ENCODE measurements around the gene SH3PXD2A.
"Not testable (repeated sequence)": the region's sequence is repeated elsewhere in the genome, so short reads cannot be mapped to it uniquely, and the experiment has no call there.

The SH3PXD2A gene

GRCh38 chr10:103733045-103733419 is 122.3 kb downstream of the SH3PXD2A start:
- H3K4me3 ChIP-seq (ENCODE audit: low read depth, low read length) = no peak overlapping the region

DNA sequence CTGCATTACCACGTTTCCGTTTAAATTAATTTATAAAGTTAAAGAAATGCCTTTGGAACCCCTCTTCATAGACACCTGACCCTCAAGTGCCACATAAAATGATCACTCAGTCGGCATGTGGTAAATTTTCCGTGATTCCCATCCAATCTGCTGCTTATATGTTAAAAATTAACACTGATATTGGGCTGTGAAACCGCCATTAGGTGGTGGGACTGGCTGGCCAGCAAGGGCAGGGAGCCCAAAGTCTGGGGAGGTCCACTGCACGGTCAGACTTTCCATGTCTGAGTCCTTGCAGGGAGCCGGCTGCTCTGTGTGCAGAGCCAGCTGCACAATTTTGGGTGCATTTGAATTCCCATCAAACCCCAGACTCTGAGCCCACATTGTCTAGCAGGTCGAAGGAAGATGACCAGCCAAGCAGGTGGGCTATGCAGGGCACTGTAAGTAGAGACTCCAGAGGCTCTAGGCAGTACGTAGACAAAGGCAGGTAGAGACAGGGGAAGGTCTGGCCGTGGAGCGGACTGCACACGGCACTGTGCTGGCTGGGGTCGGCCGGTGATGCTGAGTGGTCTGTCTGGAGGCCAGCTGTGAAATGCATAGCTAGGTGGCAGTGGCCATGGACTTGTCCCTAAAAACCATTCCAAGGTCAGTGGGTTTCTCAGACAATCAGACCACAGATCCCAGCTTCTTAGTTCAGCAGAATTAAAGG is 122.9 kb downstream of the SH3PXD2A start:
- no peak overlapping the region for H3K4me3 ChIP-seq (ENCODE audit: low read depth, low read length)
- TF ChIP-seq, protein P1, sequence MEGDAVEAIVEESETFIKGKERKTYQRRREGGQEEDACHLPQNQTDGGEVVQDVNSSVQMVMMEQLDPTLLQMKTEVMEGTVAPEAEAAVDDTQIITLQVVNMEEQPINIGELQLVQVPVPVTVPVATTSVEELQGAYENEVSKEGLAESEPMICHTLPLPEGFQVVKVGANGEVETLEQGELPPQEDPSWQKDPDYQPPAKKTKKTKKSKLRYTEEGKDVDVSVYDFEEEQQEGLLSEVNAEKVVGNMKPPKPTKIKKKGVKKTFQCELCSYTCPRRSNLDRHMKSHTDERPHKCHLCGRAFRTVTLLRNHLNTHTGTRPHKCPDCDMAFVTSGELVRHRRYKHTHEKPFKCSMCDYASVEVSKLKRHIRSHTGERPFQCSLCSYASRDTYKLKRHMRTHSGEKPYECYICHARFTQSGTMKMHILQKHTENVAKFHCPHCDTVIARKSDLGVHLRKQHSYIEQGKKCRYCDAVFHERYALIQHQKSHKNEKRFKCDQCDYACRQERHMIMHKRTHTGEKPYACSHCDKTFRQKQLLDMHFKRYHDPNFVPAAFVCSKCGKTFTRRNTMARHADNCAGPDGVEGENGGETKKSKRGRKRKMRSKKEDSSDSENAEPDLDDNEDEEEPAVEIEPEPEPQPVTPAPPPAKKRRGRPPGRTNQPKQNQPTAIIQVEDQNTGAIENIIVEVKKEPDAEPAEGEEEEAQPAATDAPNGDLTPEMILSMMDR (IDR thresholded peaks at IDR 0.05; ENCODE audit: low read depth, low read length) = no peak

More at GRCh38 chr10:103733045-103733419, 122.3 kb downstream of the SH3PXD2A start:
- TF ChIP-seq, protein P1 (IDR thresholded peaks at IDR 0.05; ENCODE audit: low read depth, low read length) = no peak

- no peak overlapping the region for H3K4me3 ChIP-seq (ENCODE audit: low read depth, low read length)
- TF ChIP-seq, protein P1 (IDR thresholded peaks at IDR 0.05; ENCODE audit: low read depth, low read length) = no peak
Observed at GRCh38 chr10:103731609-103732270, 123.6 kb downstream of the SH3PXD2A start.

- H3K4me3 ChIP-seq (ENCODE audit: low read depth, low read length) = not testable (repeated sequence)
Observed at GRCh38 chr10:103731026-103731425, 124.3 kb downstream of the SH3PXD2A start.

- TF ChIP-seq, protein P1 (IDR thresholded peaks at IDR 0.05; ENCODE audit: low read depth, low read length) = no peak
- no peak overlapping the region for H3K4me3 ChIP-seq (ENCODE audit: low read depth, low read length)
Observed at GRCh38 chr10:103729851-103730250, 125.5 kb downstream of the SH3PXD2A start.

DNA sequence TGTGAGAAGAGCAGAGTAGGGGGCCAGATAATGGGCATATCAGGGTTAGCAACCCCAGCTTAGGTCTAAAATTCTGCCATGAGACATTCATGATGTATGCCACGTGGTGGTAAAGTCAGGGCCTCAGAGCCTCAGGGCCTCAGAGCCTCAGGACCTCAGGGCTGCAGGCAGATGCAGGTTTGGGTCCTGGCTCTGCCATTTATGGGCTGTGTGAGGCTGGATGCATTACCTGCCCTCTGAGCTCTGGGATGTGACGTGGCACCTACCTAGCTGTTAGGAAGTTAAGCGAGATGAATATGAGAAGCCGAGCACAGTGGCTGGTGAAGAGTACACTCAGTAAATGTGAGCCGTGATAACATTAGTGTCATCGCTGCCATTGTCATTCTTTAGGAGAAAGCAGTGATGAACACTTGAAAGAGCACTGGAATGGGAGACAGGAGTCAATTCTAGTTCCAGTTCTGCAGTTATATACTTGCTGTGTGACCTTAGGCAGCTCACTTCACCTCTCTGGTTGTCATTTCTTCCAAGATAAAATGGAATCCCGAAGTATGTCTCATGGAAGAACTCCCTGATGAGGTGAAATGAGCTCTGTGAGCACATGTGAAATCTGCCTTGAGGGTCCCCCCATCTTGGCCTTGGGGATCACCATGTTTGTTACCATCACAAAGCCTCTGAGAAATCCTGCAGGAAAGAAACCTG is 127.2 kb downstream of the SH3PXD2A start:
- no peak overlapping the region for H3K4me3 ChIP-seq (ENCODE audit: low read depth, low read length)
- TF ChIP-seq, protein P1 (IDR thresholded peaks at IDR 0.05; ENCODE audit: low read depth, low read length) = no peak

DNA sequence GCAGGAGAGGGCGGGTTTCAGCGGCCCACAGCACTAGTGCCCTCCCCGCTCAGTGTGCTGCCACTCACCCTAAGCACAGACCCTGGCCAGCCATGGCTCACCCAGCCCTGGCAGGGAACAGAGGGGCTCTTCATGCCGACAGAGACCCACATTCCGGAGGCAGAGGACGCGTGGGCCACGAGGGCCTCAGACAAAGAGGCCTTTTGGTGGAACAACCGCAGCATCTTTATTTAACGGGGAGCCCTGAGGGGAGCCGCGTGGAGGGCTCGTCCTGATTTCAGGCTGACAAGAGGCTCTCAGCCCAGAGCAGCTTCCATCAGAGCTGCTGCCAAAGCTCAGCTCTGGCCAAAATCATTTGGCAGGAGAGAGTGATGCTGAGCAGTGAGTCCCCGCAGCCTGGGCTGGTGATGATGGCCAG is 127.8 kb downstream of the SH3PXD2A start:
- TF ChIP-seq, protein P1 (IDR thresholded peaks at IDR 0.05; ENCODE audit: low read depth, low read length) = no peak
- H3K4me3 ChIP-seq (ENCODE audit: low read depth, low read length) = no peak overlapping the region
